Calu3 (cell line): ENCODE results near the gene MUSK. TPM values are rescaled to one million over a fixed set of nuclear protein-coding genes. Genes with fewer than 3 reads are reported as not detected.

Experiments
- BruUV-seq: library from RNA; stranded (reverse); fragments of 400-500 nt; replicated peaks from 2 replicates; lab custom pipeline; 2021; lab: Mats Ljungman, UMichigan
- CTCF ChIA-PET: fragments of 300-600 bp; sonication (Branson Sonifier 250); formaldehyde crosslinking; loops from one replicate; lab custom pipeline; 2022; ENCODE audit warnings: antibody characterized with exemption; lab: Charles Lee
- DNase-seq: peaks from one replicate; pipeline ENCODE4 v3.0.0; 2022
- H3K27ac Mint-ChIP-seq: one replicate; pipeline ENCODE4 v1.8.0; 2022; ENCODE audit warnings: mixed read lengths; ENCODE audit not compliant: unreplicated experiment
- H3K27me3 Mint-ChIP-seq: one replicate; pipeline ENCODE4 v1.8.0; 2022; ENCODE audit warnings: mixed read lengths; ENCODE audit not compliant: unreplicated experiment
- H3K36me3 Mint-ChIP-seq: one replicate; pipeline ENCODE4 v1.8.0; 2022; ENCODE audit warnings: mild to moderate bottlenecking, moderate library complexity, mixed read lengths; ENCODE audit not compliant: insufficient read depth, unreplicated experiment
- H3K4me1 Mint-ChIP-seq: one replicate; pipeline ENCODE4 v1.8.0; 2022; ENCODE audit warnings: mild to moderate bottlenecking, low read depth, mixed read lengths; ENCODE audit not compliant: unreplicated experiment
- H3K4me3 Mint-ChIP-seq: one replicate; pipeline ENCODE4 v1.8.0; 2022; ENCODE audit warnings: mild to moderate bottlenecking, low read depth, moderate library complexity, mixed read lengths; ENCODE audit not compliant: unreplicated experiment
- H3K9me3 Mint-ChIP-seq: one replicate; pipeline ENCODE4 v1.8.0; 2022; ENCODE audit warnings: low read depth, mixed read lengths; ENCODE audit not compliant: unreplicated experiment
- CTCF ChIP-seq: fragments of 200-600 bp; IDR thresholded peaks from one replicate; pipeline ENCODE4 v1.8.0; 2022; ENCODE audit warnings: antibody characterized with exemption; ENCODE audit not compliant: unreplicated experiment
- intact Hi-C: fragments of 100-400 bp; cut with micrococcal nuclease; formaldehyde crosslinking; loops from one replicate; pipeline ENCODE4 v1.10.0; 2022; ENCODE audit not compliant: unreplicated experiment
- total RNA-seq: library from RNA; stranded (reverse); gene quantifications from 2 replicates; pipeline ENCODE4 v1.2.3, GENCODE V29; 2022

The MUSK gene
- total RNA-seq, 1 experiment from 2014 or later: not detected

GRCh38 chr9:110748251-110748893 is 79.8 kb downstream of the MUSK start:
- Mint-ChIP-seq H3K36me3 (no peaks in the 10 kb centered on the region), H3K4me1 (peaks cover 77% of the 10 kb centered on the region), H3K27ac (no peak overlapping the region), H3K27me3 (no peaks in the 10 kb centered on the region), H3K4me3 (no peak overlapping the region), H3K9me3 (peaks cover 7% of the 10 kb centered on the region)
- TF ChIP-seq CTCF: no peak
- intact Hi-C loops: loop anchor here (10.0 kb wide), 1 partner anchor 226 kb away; no protein-coding TSS in a partner anchor
- DNase-seq: no peak
- CTCF ChIA-PET: no interaction called here
- BruUV-seq: no TSS peak

- CTCF ChIA-PET: no interaction called here
- BruUV-seq: no TSS peak
- no peaks in the 10 kb centered on the region for H3K27me3 Mint-ChIP-seq
- no peak overlapping the region for H3K27ac Mint-ChIP-seq
- no peak for DNase-seq
- peaks cover 67% of the 10 kb centered on the region for H3K4me1 Mint-ChIP-seq
- intact Hi-C loops: no loop called here
- no peak for TF ChIP-seq CTCF
- peaks cover 7% of the 10 kb centered on the region for H3K9me3 Mint-ChIP-seq
- H3K36me3 Mint-ChIP-seq: no peaks in the 10 kb centered on the region
- no peak overlapping the region for H3K4me3 Mint-ChIP-seq
Measured at GRCh38 chr9:110750272-110750671, 81.7 kb downstream of the MUSK start.

GRCh38 chr9:110751971-110752370 is 83.4 kb downstream of the MUSK start:
- no peaks in the 10 kb centered on the region for H3K36me3 Mint-ChIP-seq
- peaks cover 7% of the 10 kb centered on the region for H3K9me3 Mint-ChIP-seq
- no peaks in the 10 kb centered on the region for H3K27me3 Mint-ChIP-seq
- CTCF ChIA-PET: no interaction called here
- DNase-seq: no peak
- H3K4me1 Mint-ChIP-seq: peaks cover 50% of the 10 kb centered on the region
- no peak overlapping the region for H3K4me3 Mint-ChIP-seq
- intact Hi-C loops: no loop called here
- TF ChIP-seq CTCF: no peak
- H3K27ac Mint-ChIP-seq: no peak overlapping the region
- BruUV-seq: no TSS peak

- H3K27ac Mint-ChIP-seq: peak overlapping the region; percentile 80
- intact Hi-C loops: no loop called here
- H3K27me3 Mint-ChIP-seq: no peaks in the 10 kb centered on the region
- peaks cover 7% of the 10 kb centered on the region for H3K9me3 Mint-ChIP-seq
- peaks cover 46% of the 10 kb centered on the region for H3K4me1 Mint-ChIP-seq
- DNase-seq: peak; percentile 47
- H3K36me3 Mint-ChIP-seq: no peaks in the 10 kb centered on the region
- no peak for TF ChIP-seq CTCF
- no TSS peak for BruUV-seq
- no peak overlapping the region for H3K4me3 Mint-ChIP-seq
- CTCF ChIA-PET: no interaction called here
Measured at GRCh38 chr9:110752766-110753165, 84.2 kb downstream of the MUSK start.
